HAP-1 (cell line): ENCODE data around the gene RPL7L1.
"Not testable (repeated sequence)": the region's sequence is repeated elsewhere in the genome, so short reads cannot be mapped to it uniquely, and the experiment has no call there.

Source experiments
- DNase-seq, 2 experiments: peaks; one replicate each; pipeline ENCODE4 v3.0.0-alpha.2; 2016 to 2020; ENCODE audit warnings: low spot score in 2 of 2
- H3K27me3 ChIP-seq: fragments of 250-450 bp; sonication (Bioruptor Pico); 2 replicates; pipeline ENCODE4 v1.5.1; 2020; ENCODE audit warnings: low read depth, mild to moderate bottlenecking, moderate library complexity
- H3K36me3 ChIP-seq: fragments of 250-450 bp; sonication (Bioruptor Pico); replicated peaks from 2 replicates; pipeline ENCODE4 v1.5.1; 2020; ENCODE audit warnings: mild to moderate bottlenecking
- H3K4me1 ChIP-seq: fragments of 250-450 bp; sonication (Bioruptor Pico); 2 replicates; pipeline ENCODE4 v1.5.1; 2020; ENCODE audit warnings: mild to moderate bottlenecking
- H3K4me3 ChIP-seq: fragments of 250-450 bp; sonication (Bioruptor Pico); 2 replicates; pipeline ENCODE4 v1.5.1; 2020; ENCODE audit warnings: mild to moderate bottlenecking, moderate library complexity
- H3K9me3 ChIP-seq: fragments of 250-450 bp; sonication (Bioruptor Pico); 2 replicates; pipeline ENCODE4 v1.5.1; 2020; ENCODE audit warnings: mild to moderate bottlenecking, moderate library complexity
- in situ Hi-C: fragments of 300-500 bp; cut with MboI; formaldehyde crosslinking; loops from 3 replicates; pipeline ENCODE4 v1.14.3; 2020; ENCODE audit warnings: low sequenced_read_pairs, inconsistent platforms, mixed read lengths

The RPL7L1 gene

GRCh38 chr6:42899871-42900270 is 20.5 kb downstream of the RPL7L1 start:
- Histone ChIP-seq H3K4me3 (no peak overlapping the region), H3K36me3 (no peaks in the 10 kb centered on the region), H3K4me1 (peaks cover 11% of the 10 kb centered on the region), H3K27me3 (no peaks in the 10 kb centered on the region), H3K9me3 (no peaks in the 10 kb centered on the region)
- in situ Hi-C loops: loop anchor here (25.0 kb wide), 3 partner anchors 163 to 813 kb away; partner anchors contain the start of genes MRPS10 and TBCC
- no peak for DNase-seq

- Histone ChIP-seq H3K27me3 (no peaks in the 10 kb centered on the region), H3K4me1 (peaks cover 11% of the 10 kb centered on the region), H3K4me3 (no peak overlapping the region), H3K9me3 (no peaks in the 10 kb centered on the region), H3K36me3 (no peaks in the 10 kb centered on the region)
- in situ Hi-C loops: no loop called here
- DNase-seq: peak; percentile 82 to 87
These were observed 22.1 kb downstream of the RPL7L1 start for GRCh38 chr6:42901538-42901957.

DNA sequence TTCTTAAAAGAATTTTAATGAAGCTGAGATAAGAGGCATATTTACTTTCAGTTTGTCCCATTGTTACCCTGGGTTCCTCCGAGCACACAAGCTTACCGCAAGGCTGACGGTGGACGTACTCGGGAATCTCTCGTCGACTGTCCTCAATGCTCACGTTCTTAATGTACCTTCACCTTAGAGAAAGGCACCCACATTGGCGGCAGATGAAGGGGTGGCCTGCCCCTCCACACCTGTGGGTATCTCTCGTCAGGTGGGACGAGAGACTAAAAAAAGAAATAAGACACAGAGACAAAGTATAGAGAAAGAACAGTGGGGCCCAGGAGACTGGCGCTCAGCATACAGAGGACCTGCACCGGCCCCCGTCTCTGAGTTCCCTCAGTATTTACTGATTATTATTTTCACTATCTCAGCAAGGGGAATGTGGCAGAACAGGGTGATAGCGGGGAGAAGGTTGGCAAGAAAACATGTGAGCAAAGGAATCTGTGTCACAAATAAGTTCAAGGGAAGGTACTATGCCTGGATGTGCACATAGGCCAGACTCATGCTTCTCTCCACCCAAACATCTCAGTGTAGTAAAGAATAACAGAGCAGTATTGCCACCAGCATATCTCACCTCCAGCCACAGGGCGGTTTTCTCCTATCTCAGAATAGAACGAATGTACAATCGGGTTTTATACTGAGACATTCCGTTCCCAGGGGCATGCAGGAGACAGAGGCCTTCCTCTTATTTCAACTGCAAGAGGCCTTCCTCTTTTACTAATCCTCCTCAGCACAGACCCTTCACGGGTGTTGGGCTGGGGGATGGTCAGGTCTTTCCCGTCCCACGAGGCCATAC is 23.2 kb downstream of the RPL7L1 start:
- H3K4me3 ChIP-seq, H3K27me3 ChIP-seq, H3K36me3 ChIP-seq, in situ Hi-C loops, H3K9me3 ChIP-seq: not testable (repeated sequence)
- peak in 1 of 2 experiments; percentile 28 for DNase-seq
- H3K4me1 ChIP-seq: peaks cover 11% of the 10 kb centered on the region

GRCh38 chr6:42904467-42904866 is 25.1 kb downstream of the RPL7L1 start:
- Histone ChIP-seq H3K27me3 (no peaks in the 10 kb centered on the region), H3K4me3 (no peak overlapping the region)
- in situ Hi-C loops: no loop called here

DNA sequence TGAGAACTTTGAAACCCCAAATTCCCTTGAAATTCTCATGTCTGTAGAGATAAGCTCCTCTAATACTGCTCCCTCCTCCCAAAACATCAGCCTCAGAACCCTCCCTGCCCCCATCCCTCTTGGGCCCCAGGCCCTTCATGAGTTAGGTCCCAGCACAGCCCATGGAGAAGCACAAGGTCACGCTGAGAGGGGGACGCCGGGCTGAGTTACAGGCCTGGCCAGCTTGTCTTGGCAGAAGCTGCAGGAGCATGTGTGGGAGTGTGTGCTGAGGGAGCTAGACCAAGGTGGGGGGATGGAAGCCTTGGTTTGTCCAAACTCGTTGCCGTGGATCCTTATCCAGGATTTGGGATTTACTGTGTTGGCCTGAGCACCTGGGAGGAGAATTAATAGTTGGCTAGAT is 27.9 kb downstream of the RPL7L1 start:
- no peaks in the 10 kb centered on the region for H3K27me3 ChIP-seq
- peaks cover 5% of the 10 kb centered on the region for H3K4me1 ChIP-seq
- H3K4me3 ChIP-seq: no peak overlapping the region
- no peak for DNase-seq
- in situ Hi-C loops: loop anchor here (5.0 kb wide), 1 partner anchor 235 kb away; no protein-coding TSS in a partner anchor
- no peaks in the 10 kb centered on the region for H3K9me3 ChIP-seq
- no peaks in the 10 kb centered on the region for H3K36me3 ChIP-seq

More at GRCh38 chr6:42904467-42904866, 25.1 kb downstream of the RPL7L1 start:
- H3K4me1 ChIP-seq: peaks cover 11% of the 10 kb centered on the region
- no peaks in the 10 kb centered on the region for H3K36me3 ChIP-seq
- no peaks in the 10 kb centered on the region for H3K9me3 ChIP-seq
- DNase-seq: no peak

GRCh38 chr6:42909835-42910234 is 30.4 kb downstream of the RPL7L1 start:
- no peaks in the 10 kb centered on the region for H3K27me3 ChIP-seq
- no peaks in the 10 kb centered on the region for H3K36me3 ChIP-seq
- in situ Hi-C loops: loop anchor here (5.0 kb wide), 1 partner anchor 232 kb away; no protein-coding TSS in a partner anchor
- no peaks in the 10 kb centered on the region for H3K4me1 ChIP-seq
- no peak overlapping the region for H3K4me3 ChIP-seq
- no peak for DNase-seq
- H3K9me3 ChIP-seq: no peaks in the 10 kb centered on the region

DNA sequence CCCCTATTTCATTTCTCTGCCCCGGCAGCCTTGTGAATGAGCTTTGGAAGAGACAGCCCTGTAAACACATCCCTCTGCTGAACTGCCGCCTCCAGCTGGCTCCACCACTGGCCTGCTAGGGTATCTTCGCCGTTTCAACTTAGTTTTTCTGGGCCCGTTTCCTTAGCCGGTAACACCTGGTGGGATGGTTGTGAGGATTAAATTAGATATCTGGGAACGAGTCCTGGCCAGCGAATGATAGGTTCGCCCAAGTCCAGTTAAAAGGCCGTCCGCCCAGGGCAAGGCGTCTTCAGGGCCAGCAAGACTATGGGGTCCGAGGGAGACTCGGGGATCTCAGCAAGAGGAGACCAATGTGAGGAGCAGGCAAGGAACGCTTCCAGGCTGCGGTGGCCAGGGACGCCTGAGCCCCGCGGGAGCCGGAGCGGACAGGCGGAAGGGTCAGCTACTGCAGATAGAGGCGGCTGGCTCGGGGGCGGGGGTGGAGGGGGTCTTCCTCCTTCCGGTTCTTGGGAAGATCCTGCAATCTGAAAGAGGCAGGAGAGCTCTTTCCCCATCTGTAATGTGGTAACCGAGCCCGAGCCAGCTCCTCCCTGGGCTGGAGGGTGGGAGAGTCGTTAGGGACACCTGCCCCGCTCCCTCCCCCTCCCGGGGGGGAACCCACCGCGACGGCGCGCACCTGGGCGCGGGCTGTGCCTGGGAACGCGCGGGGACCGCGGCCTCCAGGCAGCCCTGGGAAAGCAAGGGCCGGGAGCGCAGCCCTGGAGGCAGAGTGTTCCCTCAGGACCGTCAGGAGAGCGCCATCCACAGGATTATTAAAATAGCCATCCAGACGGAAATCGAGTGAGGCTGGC is 32.0 kb downstream of the RPL7L1 start:
- no peak for DNase-seq
- Histone ChIP-seq H3K4me3 (no peak overlapping the region), H3K4me1 (no peaks in the 10 kb centered on the region), H3K36me3 (no peaks in the 10 kb centered on the region), H3K9me3 (no peaks in the 10 kb centered on the region), H3K27me3 (no peaks in the 10 kb centered on the region)
- in situ Hi-C loops: no loop called here

DNA sequence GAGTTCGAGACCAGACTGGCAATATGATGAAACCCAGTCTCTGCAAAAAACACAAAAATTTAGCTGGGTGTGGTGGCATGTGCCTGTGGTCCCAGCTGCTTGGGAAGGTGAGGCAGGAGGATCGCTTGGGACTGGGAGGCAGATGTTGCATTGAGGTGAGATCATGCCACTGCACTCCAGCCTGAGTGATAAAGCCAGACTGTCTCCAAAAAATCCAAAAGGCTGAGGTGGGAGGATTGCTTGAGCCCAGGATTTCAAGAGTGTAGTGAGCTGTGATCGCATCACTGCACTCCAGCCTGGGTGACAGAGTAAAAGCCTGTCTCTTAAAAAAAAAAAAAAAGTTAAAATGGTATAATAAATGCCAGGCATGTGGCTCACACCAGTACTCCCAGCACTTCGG is 35.1 kb downstream of the RPL7L1 start:
- H3K4me1 ChIP-seq: no peaks in the 10 kb centered on the region

DNA sequence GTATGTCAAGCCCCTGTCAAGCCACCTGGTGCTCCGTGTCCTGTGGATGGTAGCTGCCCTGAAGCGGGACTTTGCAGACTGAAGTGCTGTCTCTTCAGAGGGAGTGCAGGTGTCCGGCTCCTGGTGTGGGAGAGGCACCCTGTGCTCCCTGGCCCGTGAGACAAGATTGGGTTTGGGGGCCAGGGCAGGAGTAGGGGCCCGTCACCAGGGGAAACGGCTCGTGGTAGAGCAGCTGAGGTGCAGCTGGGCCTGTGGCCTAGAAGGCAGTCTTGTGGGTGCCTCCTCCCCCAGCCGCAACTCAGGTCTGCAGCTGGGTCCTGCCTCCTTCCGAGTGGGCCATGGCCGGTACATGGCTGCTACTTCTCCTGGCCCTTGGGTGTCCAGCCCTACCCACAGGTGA is 36.3 kb downstream of the RPL7L1 start, which contains the start of gene PTCRA:
Gene PTCRA, plus strand, starts transcription at position 322 of the 400 bp plus-strand sequence. Its CDS starts 17 bp downstream, at position 339.
- DNase-seq: no peak
- no peaks in the 10 kb centered on the region for H3K9me3 ChIP-seq
- H3K27me3 ChIP-seq: no peaks in the 10 kb centered on the region
- in situ Hi-C loops: no loop called here
- H3K4me3 ChIP-seq: no peak within 1 kb of the TSS
- H3K36me3 ChIP-seq: no peaks in the 10 kb centered on the region
- H3K4me1 ChIP-seq: no peaks in the 10 kb centered on the region

More for the DNA sequence above, 35.1 kb downstream of the RPL7L1 start:
- no peak for DNase-seq
- in situ Hi-C loops: no loop called here
- Histone ChIP-seq H3K36me3 (no peaks in the 10 kb centered on the region), H3K9me3 (no peaks in the 10 kb centered on the region), H3K27me3 (no peaks in the 10 kb centered on the region), H3K4me3 (no peak overlapping the region)

GRCh38 chr6:42916288-42916687 is 36.9 kb downstream of the RPL7L1 start:
- Histone ChIP-seq H3K4me1 (no peaks in the 10 kb centered on the region), H3K4me3 (no peak overlapping the region), H3K27me3 (no peaks in the 10 kb centered on the region), H3K36me3 (no peaks in the 10 kb centered on the region), H3K9me3 (no peaks in the 10 kb centered on the region)
- DNase-seq: no peak
- in situ Hi-C loops: no loop called here

DNA sequence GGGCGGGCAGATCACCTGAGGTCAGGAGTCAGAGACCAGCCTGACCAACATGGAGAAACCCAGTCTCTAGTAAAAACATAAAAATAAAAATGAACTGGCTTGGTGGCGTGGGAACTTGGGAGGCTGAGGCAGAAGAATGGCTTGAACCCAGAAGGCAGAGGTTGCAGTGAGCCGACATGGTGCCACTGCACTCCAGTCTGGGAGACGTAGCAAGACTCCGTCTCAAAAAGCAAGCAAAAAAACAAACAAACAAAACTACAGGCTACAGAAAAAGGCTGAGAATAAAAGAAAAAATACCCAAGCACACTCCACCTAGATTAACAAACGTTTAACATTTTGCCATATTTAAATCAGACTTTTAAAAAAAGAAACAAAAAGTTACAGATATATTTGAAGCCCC is 42.4 kb downstream of the RPL7L1 start:
- no peak overlapping the region for H3K4me3 ChIP-seq
- H3K36me3 ChIP-seq: no peaks in the 10 kb centered on the region
- in situ Hi-C loops: no loop called here
- no peaks in the 10 kb centered on the region for H3K27me3 ChIP-seq
- H3K9me3 ChIP-seq: no peaks in the 10 kb centered on the region
- DNase-seq: no peak
- H3K4me1 ChIP-seq: peaks cover 3% of the 10 kb centered on the region; the same call in 1 of the 2 replicates

DNA sequence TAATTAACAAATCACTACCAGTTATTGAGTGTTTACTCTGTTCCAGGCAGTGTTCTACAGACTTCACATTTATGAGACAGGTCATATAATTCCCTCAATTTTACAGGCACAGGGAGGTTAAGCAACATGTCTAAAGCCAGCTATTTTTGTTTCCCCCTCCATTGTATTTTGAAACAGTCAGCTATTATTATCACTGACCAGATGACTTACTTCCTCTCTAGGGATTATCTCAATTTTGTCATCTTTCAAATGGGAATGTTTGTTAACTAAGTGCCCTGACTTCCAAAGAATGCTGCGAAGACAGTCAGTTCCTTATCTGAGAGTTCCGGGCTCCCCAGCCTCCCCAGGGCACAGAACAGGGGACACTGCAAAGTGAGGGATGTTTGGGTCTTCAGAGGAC is 44.2 kb downstream of the RPL7L1 start:
- H3K9me3 ChIP-seq: no peaks in the 10 kb centered on the region
- H3K27me3 ChIP-seq: no peaks in the 10 kb centered on the region
- in situ Hi-C loops: no loop called here
- H3K4me3 ChIP-seq: no peak overlapping the region
- peaks cover 3% of the 10 kb centered on the region; the same call in 1 of the 2 replicates for H3K4me1 ChIP-seq
- H3K36me3 ChIP-seq: no peaks in the 10 kb centered on the region
- DNase-seq: no peak

DNA sequence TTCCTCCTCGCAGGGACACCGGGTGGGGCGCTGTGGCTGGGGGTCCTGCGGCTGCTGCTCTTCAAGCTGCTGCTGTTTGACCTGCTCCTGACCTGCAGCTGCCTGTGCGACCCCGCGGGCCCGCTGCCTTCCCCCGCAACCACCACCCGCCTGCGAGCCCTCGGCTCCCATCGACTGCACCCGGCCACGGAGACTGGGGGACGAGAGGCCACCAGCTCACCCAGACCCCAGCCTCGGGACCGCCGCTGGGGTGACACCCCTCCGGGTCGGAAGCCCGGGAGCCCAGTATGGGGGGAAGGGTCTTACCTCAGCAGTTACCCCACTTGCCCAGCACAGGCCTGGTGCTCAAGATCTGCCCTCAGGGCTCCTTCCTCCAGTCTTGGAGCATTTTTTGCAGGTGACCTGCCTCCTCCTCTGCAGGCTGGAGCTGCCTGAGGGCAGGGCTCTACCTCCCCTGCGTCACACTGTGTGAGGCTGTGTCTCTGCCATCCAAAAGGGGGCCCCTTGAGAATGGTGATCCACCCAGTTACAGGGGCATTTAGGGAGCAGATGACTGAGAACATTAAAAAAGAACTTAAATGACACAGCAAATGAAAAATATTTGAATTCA is 45.9 kb downstream of the RPL7L1 start:
- Histone ChIP-seq H3K4me3 (no peak overlapping the region), H3K27me3 (no peaks in the 10 kb centered on the region), H3K4me1 (peaks cover 3% of the 10 kb centered on the region; the same call in 1 of the 2 replicates), H3K9me3 (no peaks in the 10 kb centered on the region), H3K36me3 (no peaks in the 10 kb centered on the region)
- DNase-seq: no peak
- in situ Hi-C loops: no loop called here
